Activated T-cell treated with anti-CD3 and anti-CD28 coated beads, Interleukin-2, amount 50 U/mL, for 72 hours (primary cell): ENCODE data around the gene PFKP. TPM values are rescaled to one million over a fixed set of nuclear protein-coding genes. Genes with fewer than 3 reads are reported as not detected.

Experiments used
- ATAC-seq, 2 donors: fragments of 150-1000 bp; cut with Tn5 transposase; replicated peaks in 1 of 2; 2 replicates each; pipeline ENCODE4 v1.10.0; 2021; ENCODE audit warnings: moderate library complexity in 2 of 2, mild to moderate bottlenecking in 1 of 2
- DNase-seq, 2 donors: peaks; one replicate each; pipeline ENCODE4 v3.0.0; 2021 to 2022; ENCODE audit warnings: mixed read lengths in 1 of 2
- H3K27ac Mint-ChIP-seq: one replicate; pipeline ENCODE4 v1.8.0; 2022; ENCODE audit warnings: mild to moderate bottlenecking, moderate library complexity, mixed read lengths
- H3K27me3 Mint-ChIP-seq: one replicate; pipeline ENCODE4 v1.8.0; 2022; ENCODE audit warnings: low read depth, mixed read lengths
- H3K36me3 Mint-ChIP-seq, 2 donors: one replicate each; pipeline ENCODE4 v1.8.0; 2022; ENCODE audit warnings: mixed read lengths in 2 of 2, mild to moderate bottlenecking in 1 of 2; ENCODE audit not compliant: insufficient read depth in 2 of 2
- H3K4me1 Mint-ChIP-seq: one replicate; pipeline ENCODE4 v1.8.0; 2022; ENCODE audit warnings: low read depth, mixed read lengths
- H3K4me3 Mint-ChIP-seq, 2 donors: one replicate each; pipeline ENCODE4 v1.8.0; 2022; ENCODE audit warnings: mild to moderate bottlenecking in 2 of 2, mixed read lengths in 2 of 2, moderate library complexity in 2 of 2
- H3K9me3 Mint-ChIP-seq, 2 donors: one replicate each; pipeline ENCODE4 v1.8.0; 2022; ENCODE audit warnings: mixed read lengths in 2 of 2
- total RNA-seq, 2 donors: library from RNA; stranded (reverse); gene quantifications; one replicate each; pipeline ENCODE4 v1.2.3, GENCODE V29; 2022

The PFKP gene
- total RNA-seq: 100 to 1,000 TPM in 1 of 2 donors, 10 to 100 TPM in 1; 85.2 to 105 TPM

DNA sequence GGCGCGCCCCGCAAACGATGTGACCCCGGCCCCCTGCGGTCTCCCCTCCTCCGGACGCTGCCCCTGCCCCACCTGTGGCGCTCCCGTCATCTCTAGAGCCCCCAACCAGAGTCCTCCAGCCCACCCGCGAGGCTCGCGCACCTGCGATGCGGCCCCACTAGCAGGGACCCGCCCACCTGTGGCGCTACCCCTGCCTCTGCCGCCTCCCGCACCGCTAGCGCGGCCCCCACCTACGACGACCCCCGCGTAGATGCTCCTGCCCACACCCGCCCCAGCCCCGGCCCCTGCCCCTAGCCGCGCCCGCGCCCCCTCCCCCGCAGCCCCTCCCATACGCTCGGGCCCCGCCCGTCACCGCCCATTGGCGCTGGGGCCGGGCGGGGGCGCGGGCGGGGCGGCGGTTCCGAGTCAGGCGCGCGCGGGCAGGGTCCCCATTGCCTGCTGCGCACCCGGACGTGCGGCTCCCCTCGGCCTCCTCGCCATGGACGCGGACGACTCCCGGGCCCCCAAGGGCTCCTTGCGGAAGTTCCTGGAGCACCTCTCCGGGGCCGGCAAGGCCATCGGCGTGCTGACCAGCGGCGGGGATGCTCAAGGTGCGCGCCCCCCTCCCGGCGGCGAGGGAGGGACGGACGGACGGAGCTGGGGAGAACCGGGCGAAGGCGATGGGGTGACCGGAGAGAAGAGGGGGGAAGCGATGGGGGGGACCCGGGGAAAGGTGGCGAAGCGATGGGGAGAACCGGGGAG, at the start of gene PFKP:
Gene PFKP (plus strand): TSS at position 431 of the 741 bp plus-strand sequence. CDS start 48 bp downstream, at position 479.
- Mint-ChIP-seq H3K36me3 (peaks cover 8 to 17% of the 10 kb centered on the region in 2 donors), H3K27me3 (peaks cover 10% of the 10 kb centered on the region), H3K9me3 (no peaks in the 10 kb centered on the region), H3K27ac (peak within 1 kb of the TSS; percentile 85), H3K4me1 (peaks cover 31% of the 10 kb centered on the region), H3K4me3 (peak within 1 kb of the TSS; percentile 97 to 99)
- ATAC-seq (peak; percentile 69 to 77), DNase-seq (peak; percentile 75 to 80)

DNA sequence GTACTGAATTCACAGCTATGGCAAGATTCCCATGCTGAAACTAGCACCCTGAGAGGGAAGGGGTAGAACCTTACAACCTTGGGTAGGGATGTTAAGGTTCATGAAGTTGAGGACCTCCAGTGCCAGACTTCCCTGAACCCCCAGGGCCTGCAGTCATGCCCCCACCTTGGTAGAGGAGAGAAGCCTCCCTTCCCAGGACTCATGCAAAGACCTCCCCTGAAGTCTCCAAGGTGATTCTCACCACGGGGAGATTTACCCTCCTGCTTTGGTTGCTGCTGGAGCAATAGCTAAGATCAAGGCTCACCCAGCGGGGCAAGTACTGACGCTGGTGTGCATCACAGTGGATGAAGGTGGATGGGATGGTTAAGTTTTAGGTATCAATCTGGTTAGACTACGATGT, 49.1 kb upstream of the PFKP start:
- H3K27me3 Mint-ChIP-seq: peaks cover 41% of the 10 kb centered on the region
- H3K9me3 Mint-ChIP-seq: peaks cover 2% of the 10 kb centered on the region in 2 donors
- no peak overlapping the region for H3K27ac Mint-ChIP-seq
- ATAC-seq: no peak
- H3K4me3 Mint-ChIP-seq: no peak overlapping the region
- no peaks in the 10 kb centered on the region for H3K36me3 Mint-ChIP-seq
- no peak for DNase-seq
- H3K4me1 Mint-ChIP-seq: no peaks in the 10 kb centered on the region

DNA sequence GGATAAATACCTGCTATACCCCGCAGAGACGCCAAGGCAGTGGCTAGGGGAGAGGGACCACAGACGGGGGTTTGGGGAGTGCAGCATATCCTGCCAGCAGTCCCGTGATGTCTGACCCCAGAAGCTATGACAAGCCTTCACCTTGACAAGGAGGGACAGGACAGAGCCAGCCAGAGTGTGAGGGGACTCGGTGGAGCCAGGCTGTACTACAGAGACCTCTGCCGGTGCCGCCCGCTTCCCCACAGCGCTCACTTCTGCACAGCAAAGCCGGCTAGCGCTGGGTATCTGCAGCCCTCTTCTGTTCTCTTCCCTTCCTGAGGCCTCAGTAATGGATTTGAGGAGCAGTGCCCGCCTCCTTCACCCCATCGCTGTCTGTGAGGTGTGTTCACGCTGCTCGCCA, 47.0 kb upstream of the PFKP start:
- ATAC-seq (no peak), DNase-seq (no peak)
- H3K4me1 Mint-ChIP-seq: no peaks in the 10 kb centered on the region
- H3K36me3 Mint-ChIP-seq: no peaks in the 10 kb centered on the region
- peaks cover 2% of the 10 kb centered on the region in 2 donors for H3K9me3 Mint-ChIP-seq
- no peak overlapping the region for H3K27ac Mint-ChIP-seq
- peaks cover 29% of the 10 kb centered on the region for H3K27me3 Mint-ChIP-seq
- no peak overlapping the region for H3K4me3 Mint-ChIP-seq

- H3K9me3 Mint-ChIP-seq: peaks cover 2% of the 10 kb centered on the region in 2 donors
- H3K4me1 Mint-ChIP-seq: no peaks in the 10 kb centered on the region
- H3K27me3 Mint-ChIP-seq: peaks cover 30% of the 10 kb centered on the region
- no peak for DNase-seq
- no peak for ATAC-seq
- no peaks in the 10 kb centered on the region for H3K36me3 Mint-ChIP-seq
- H3K4me3 Mint-ChIP-seq: no peak overlapping the region
- H3K27ac Mint-ChIP-seq: no peak overlapping the region
Observed at GRCh38 chr10:3020881-3021280, 46.5 kb upstream of the PFKP start.

DNA sequence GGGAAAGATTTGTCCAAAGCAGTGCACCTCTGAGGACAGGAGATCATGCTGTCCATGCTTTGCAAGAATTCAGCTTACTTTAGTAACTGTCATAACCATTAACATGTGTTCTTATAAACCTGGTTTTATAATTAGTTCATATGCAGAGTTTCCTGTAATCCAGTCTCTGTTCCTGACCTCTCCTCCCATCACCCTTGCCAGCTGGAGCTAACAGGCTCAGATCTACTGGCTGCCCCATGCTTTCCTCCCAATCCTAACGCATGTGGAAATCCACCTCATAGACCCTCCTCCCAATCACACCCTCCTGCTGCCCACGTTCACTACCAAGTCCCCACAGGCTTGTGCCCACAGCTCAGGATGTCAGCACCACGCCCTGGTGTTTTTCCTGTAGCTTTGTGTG, 45.3 kb upstream of the PFKP start:
- Mint-ChIP-seq H3K27me3 (peaks cover 30% of the 10 kb centered on the region), H3K4me3 (no peak overlapping the region), H3K27ac (no peak overlapping the region), H3K36me3 (no peaks in the 10 kb centered on the region), H3K4me1 (no peaks in the 10 kb centered on the region), H3K9me3 (peaks cover 2% of the 10 kb centered on the region in 2 donors)
- DNase-seq (no peak), ATAC-seq (no peak)

DNA sequence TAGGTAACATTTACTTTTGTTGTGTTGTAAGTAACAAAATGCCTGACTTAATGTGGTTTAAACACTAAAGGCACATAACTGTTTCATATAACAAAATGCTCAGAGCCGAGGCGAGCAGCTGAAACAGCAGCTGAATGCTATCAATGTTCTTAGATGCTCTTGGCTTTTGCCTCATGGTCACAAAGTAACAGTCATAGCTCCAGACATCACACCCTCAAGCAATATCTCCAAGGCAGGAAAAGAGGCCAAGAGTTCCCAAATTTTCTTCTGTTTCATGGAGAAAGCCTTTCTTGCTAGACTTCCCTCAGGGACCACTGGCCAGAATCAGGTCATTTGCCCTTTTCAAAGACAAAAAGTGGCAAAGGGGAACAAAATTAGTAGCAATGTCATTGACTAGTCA, 43.5 kb upstream of the PFKP start:
- H3K4me1 Mint-ChIP-seq: no peaks in the 10 kb centered on the region
- H3K36me3 Mint-ChIP-seq: no peaks in the 10 kb centered on the region
- H3K27me3 Mint-ChIP-seq: peaks cover 25% of the 10 kb centered on the region
- no peak overlapping the region for H3K27ac Mint-ChIP-seq
- ATAC-seq (no peak), DNase-seq (no peak)
- no peak overlapping the region for H3K4me3 Mint-ChIP-seq
- H3K9me3 Mint-ChIP-seq: peaks cover 2% of the 10 kb centered on the region in 2 donors

- Mint-ChIP-seq H3K36me3 (no peaks in the 10 kb centered on the region), H3K9me3 (peaks cover 2% of the 10 kb centered on the region in 2 donors), H3K27me3 (peaks cover 23% of the 10 kb centered on the region), H3K27ac (no peak overlapping the region), H3K4me1 (no peaks in the 10 kb centered on the region), H3K4me3 (no peak overlapping the region)
- no peak for DNase-seq
- ATAC-seq: no peak
Observed at GRCh38 chr10:3025026-3025683, 42.2 kb upstream of the PFKP start.

GRCh38 chr10:3027866-3028265, 39.5 kb upstream of the PFKP start:
- no peak overlapping the region for H3K4me3 Mint-ChIP-seq
- no peak for ATAC-seq
- H3K36me3 Mint-ChIP-seq: no peaks in the 10 kb centered on the region
- peaks cover 16% of the 10 kb centered on the region for H3K27me3 Mint-ChIP-seq
- H3K4me1 Mint-ChIP-seq: no peaks in the 10 kb centered on the region
- no peak for DNase-seq
- H3K9me3 Mint-ChIP-seq: peaks cover 0 to 2% of the 10 kb centered on the region in 2 donors
- H3K27ac Mint-ChIP-seq: no peak overlapping the region

DNA sequence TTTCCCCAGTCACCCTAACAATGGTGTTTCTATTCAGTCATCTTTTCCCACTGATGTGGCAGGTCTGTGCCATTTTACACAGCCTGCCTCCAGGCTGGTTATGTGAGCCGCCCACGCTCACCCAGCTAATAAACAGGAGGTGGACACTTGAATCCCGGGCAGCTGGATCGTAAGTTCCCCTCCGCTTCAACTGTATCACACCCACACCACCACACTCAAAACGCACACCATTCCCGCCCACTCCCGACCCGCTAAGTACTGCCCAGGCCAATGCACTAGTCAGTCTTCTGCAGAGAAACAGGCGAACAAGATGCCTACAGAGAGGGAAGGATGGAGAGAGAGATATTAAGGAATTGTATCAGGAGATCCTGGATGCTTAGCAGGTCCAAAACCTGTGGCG, 38.9 kb upstream of the PFKP start:
- Mint-ChIP-seq H3K27ac (no peak overlapping the region), H3K27me3 (peaks cover 16% of the 10 kb centered on the region), H3K4me1 (no peaks in the 10 kb centered on the region), H3K36me3 (no peaks in the 10 kb centered on the region), H3K4me3 (no peak overlapping the region), H3K9me3 (no peaks in the 10 kb centered on the region)
- ATAC-seq (no peak), DNase-seq (no peak)

GRCh38 chr10:3030765-3031164, 36.6 kb upstream of the PFKP start:
- Mint-ChIP-seq H3K9me3 (no peaks in the 10 kb centered on the region), H3K27ac (no peak overlapping the region), H3K27me3 (peaks cover 14% of the 10 kb centered on the region), H3K4me1 (no peaks in the 10 kb centered on the region), H3K36me3 (no peaks in the 10 kb centered on the region), H3K4me3 (no peak overlapping the region)
- DNase-seq: no peak
- no peak for ATAC-seq

GRCh38 chr10:3031490-3031889, 35.9 kb upstream of the PFKP start:
- Mint-ChIP-seq H3K36me3 (no peaks in the 10 kb centered on the region), H3K9me3 (no peaks in the 10 kb centered on the region), H3K4me3 (no peak overlapping the region), H3K4me1 (no peaks in the 10 kb centered on the region), H3K27ac (no peak overlapping the region), H3K27me3 (peaks cover 21% of the 10 kb centered on the region)
- ATAC-seq: no peak
- no peak for DNase-seq

GRCh38 chr10:3033925-3034324, 33.4 kb upstream of the PFKP start:
- DNase-seq (no peak), ATAC-seq (no peak)
- Mint-ChIP-seq H3K9me3 (peaks cover 0 to 4% of the 10 kb centered on the region in 2 donors), H3K4me1 (no peaks in the 10 kb centered on the region), H3K27me3 (peaks cover 30% of the 10 kb centered on the region), H3K36me3 (no peaks in the 10 kb centered on the region), H3K27ac (no peak overlapping the region), H3K4me3 (no peak overlapping the region)

DNA sequence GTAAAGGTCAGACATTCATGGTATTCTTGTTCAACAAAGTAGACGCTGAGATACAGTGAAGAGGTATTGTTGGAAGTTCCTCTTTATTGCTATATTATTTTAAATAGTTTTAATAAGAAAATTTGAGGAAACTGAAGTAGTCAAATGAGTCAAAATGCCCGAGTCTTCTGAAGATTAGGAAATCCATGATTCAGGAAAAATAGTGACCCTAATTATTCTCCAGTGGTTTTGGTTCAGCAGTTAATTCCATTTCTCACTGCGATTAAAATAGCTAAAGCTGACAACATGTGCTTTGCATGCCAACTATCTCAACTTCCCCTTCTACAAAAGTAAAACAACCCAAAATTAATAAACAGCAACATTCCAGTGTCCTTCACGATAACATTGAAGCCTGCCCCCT, 32.7 kb upstream of the PFKP start:
- ATAC-seq: no peak
- Mint-ChIP-seq H3K27ac (no peak overlapping the region), H3K9me3 (peaks cover 0 to 6% of the 10 kb centered on the region in 2 donors), H3K36me3 (no peaks in the 10 kb centered on the region), H3K4me1 (no peaks in the 10 kb centered on the region), H3K27me3 (peaks cover 30% of the 10 kb centered on the region), H3K4me3 (no peak overlapping the region)
- DNase-seq: no peak
